Middle frontal gyrus (tissue), 1 donor: ENCODE data around the gene SRF.
A peak's percentile ranks its signal among the peaks of the same experiment; 100 is the strongest.

Source experiments
- DNase-seq: peaks from one replicate; pipeline ENCODE4 v3.0.0-alpha.2; 2015; ENCODE audit warnings: low spot score; ENCODE audit errors: extremely low spot score

Gene SRF

GRCh38 chr6:43216200-43216599, 45.1 kb downstream of the SRF start:
- DNase-seq = no peak

- DNase-seq = no peak
Measured at GRCh38 chr6:43217351-43217750, 46.3 kb downstream of the SRF start.

GRCh38 chr6:43219119-43219518, 48.0 kb downstream of the SRF start:
- no peak for DNase-seq

GRCh38 chr6:43219814-43220213, 48.7 kb downstream of the SRF start:
- no peak for DNase-seq

GRCh38 chr6:43220439-43220951, 49.4 kb downstream of the SRF start:
- DNase-seq = no peak

- no peak for DNase-seq
Measured at GRCh38 chr6:43221046-43221972, 50.2 kb downstream of the SRF start.

GRCh38 chr6:43222418-43223059, 51.5 kb downstream of the SRF start:
- no peak for DNase-seq

GRCh38 chr6:43223175-43223574, 52.1 kb downstream of the SRF start:
- no peak for DNase-seq

GRCh38 chr6:43226192-43226851, 55.3 kb downstream of the SRF start:
- DNase-seq = no peak

GRCh38 chr6:43228951-43229802, 58.1 kb downstream of the SRF start, which contains the start of gene DNPH1:
Gene DNPH1, minus strand, starts transcription at chr6:43229481. Its CDS starts 25 bp downstream, at chr6:43229456.
- DNase-seq = peak; percentile 56

GRCh38 chr6:43229803-43230620, 58.9 kb downstream of the SRF start:
- DNase-seq = no peak

- no peak for DNase-seq
Measured at GRCh38 chr6:43231053-43231452, 60.0 kb downstream of the SRF start.
